Measurements from ENCODE around the gene ANP32E. TPM values are rescaled to one million over a fixed set of nuclear protein-coding genes. Genes with fewer than 3 reads are reported as not detected.

ANP32E gene
- total and polyA plus RNA-seq, 2 of the 13 experiments (the other 11 are each of a cell fraction or from before 2014, with no cell fraction given): 10.3 to 53.0 TPM

GRCh38 chr1:150280138-150280707 is 44.3 kb upstream of the ANP32E start (continued):
- TF ChIP-seq HNF4G (IDR thresholded peaks at IDR 0.05; ENCODE audit: borderline replicate concordance, low read depth, low read length) (peak; percentile 61; the same call in 1 of the 2 replicates), HNF4G (CRISPR knock-in tag; IDR thresholded peaks at IDR 0.05; ENCODE audit: borderline replicate concordance, low read depth) (no peak), MAFK (conservative IDR thresholded peaks at IDR 0.05 in 1 of 2, IDR thresholded peaks at IDR 0.05 in 1 of 2; ENCODE audit: low read length in 2 of 2) (peak; percentile 71 to 80), MYC (CRISPR knock-in tag; IDR thresholded peaks at IDR 0.05; ENCODE audit: borderline replicate concordance) (peak; percentile 37; the same call in 1 of the 2 replicates), ZNF121 (CRISPR knock-in tag; IDR thresholded peaks at IDR 0.05) (no peak), E2F1 (CRISPR knock-in tag; IDR thresholded peaks at IDR 0.05) (peak; percentile 33; the same call in 1 of the 2 replicates), ASH2L (IDR thresholded peaks at IDR 0.05; ENCODE audit: insufficient read length, low read depth, low read length) (peak; percentile 35), HDAC2 (CRISPR knock-in tag; IDR thresholded peaks at IDR 0.05) (peak; percentile 29; the same call in 1 of the 2 replicates)

- ATAC-seq (no peak), DNase-seq (ENCODE audit: low spot score) (no peak), FAIRE-seq (no peak)
- no peak overlapping the region for H3K4me2 ChIP-seq (ENCODE audit: low read depth, low read length)
- peaks cover 19% of the 10 kb centered on the region for H3K4me1 ChIP-seq (ENCODE audit: insufficient read depth, low read length)
- no peak overlapping the region for H3K4me3 ChIP-seq (replicated peaks in 1 of 3; ENCODE audit: insufficient read depth in 1 of 3, low read depth in 2 of 3, low read length in 3 of 3)
- no peak overlapping the region for H3K9ac ChIP-seq (ENCODE audit: insufficient read depth, low read depth, low read length)
- intact Hi-C loops (cut with micrococcal nuclease; ENCODE audit: unreplicated experiment) (no loop called here), in situ Hi-C loops (cut with HindIII; ENCODE audit: extremely low pct_ligation_motif_present, low pct_unique_long_range_greater_than_20kb) (no loop called here)
- H3K79me2 ChIP-seq (ENCODE audit: insufficient read depth, low read length): peaks cover 3% of the 10 kb centered on the region
- CTCF ChIA-PET (ENCODE audit: low intra/inter-chr PET ratio, low total read pairs): no interaction called here
- no peaks in the 10 kb centered on the region for H3K27me3 ChIP-seq (ENCODE audit: control insufficient read depth in 1 of 2, insufficient read depth in 2 of 2, low read length in 2 of 2)
- no TSS peak for BruUV-seq (replicated peaks)
- POLR2A ChIA-PET: interaction anchor here (1.6 to 1.7 kb wide), 2 partner anchors 15 to 91 kb away, joined by 6 read pairs; partner anchors contain the start of genes CA14 and RPRD2
- H3K9me3 ChIP-seq (ENCODE audit: low read length): no peaks in the 10 kb centered on the region
- H2AFZ ChIP-seq (ENCODE audit: low read length): no peak overlapping the region
- no peak overlapping the region for H3K27ac ChIP-seq (ENCODE audit: extremely low read length, insufficient read depth, low read length)
- 88% methylated on average over 1 of the region's 1 CpG for WGBS (ENCODE audit: low lambda C conversion rate)
- H3K36me3 ChIP-seq (replicated peaks in 1 of 2; ENCODE audit: control insufficient read depth in 1 of 2, insufficient read depth in 2 of 2, low read length in 2 of 2): no peaks in the 10 kb centered on the region
- H4K20me1 ChIP-seq (ENCODE audit: insufficient read depth, low read length): no peaks in the 10 kb centered on the region
- TF ChIP-seq SSRP1 (CRISPR knock-in tag; IDR thresholded peaks at IDR 0.05) (no peak), GTF2F1 (IDR thresholded peaks at IDR 0.05; ENCODE audit: low read length) (no peak), MNT (IDR thresholded peaks at IDR 0.05) (no peak), ELF3 (CRISPR knock-in tag; IDR thresholded peaks at IDR 0.05) (no peak), ZKSCAN8 (CRISPR knock-in tag; IDR thresholded peaks at IDR 0.05; ENCODE audit: borderline replicate concordance) (no peak), ZNF674 (CRISPR knock-in tag; IDR thresholded peaks at IDR 0.05; ENCODE audit: low read depth) (no peak), ZNF343 (CRISPR knock-in tag; IDR thresholded peaks at IDR 0.05) (no peak), ONECUT2 (CRISPR knock-in tag; IDR thresholded peaks at IDR 0.05) (no peak), ZNF597 (CRISPR knock-in tag; IDR thresholded peaks at IDR 0.05) (no peak), ZBTB43 (CRISPR knock-in tag; conservative IDR thresholded peaks at IDR 0.05) (no peak), PHF8 (CRISPR knock-in tag; IDR thresholded peaks at IDR 0.05) (no peak), STAG1 (CRISPR knock-in tag; IDR thresholded peaks at IDR 0.05) (no peak)
Observed at GRCh38 chr1:150273311-150273710, 37.4 kb upstream of the ANP32E start.
